Endothelial cell of umbilical vein (primary cell): ENCODE results near the gene APOM. TPM values are rescaled to one million over a fixed set of nuclear protein-coding genes. Genes with fewer than 3 reads are reported as not detected.

Experiments used
- BruUV-seq: library from RNA; stranded (reverse); fragments of 400-500 nt; replicated peaks from 2 replicates; lab custom pipeline; 2021; lab: Mats Ljungman, UMichigan
- CTCF ChIA-PET: fragments of 300-600, 350-600 bp; sonication (Branson Sonifier 250); formaldehyde crosslinking; loops from one replicate; lab custom pipeline; 2021; ENCODE audit warnings: antibody characterized with exemption, inconsistent platforms; lab: Charles Lee
- POLR2A ChIA-PET: fragments of 300-600, 350-600 bp; sonication (Branson Sonifier 250); formaldehyde crosslinking; loops from one replicate; lab custom pipeline; 2021; ENCODE audit warnings: antibody characterized with exemption, inconsistent platforms; lab: Charles Lee
- DNase-seq: peaks from one replicate; pipeline ENCODE4 v3.0.0-alpha.2; 2011; ENCODE audit warnings: low read depth, low spot score
- FAIRE-seq: peaks from 2 replicates; lab custom pipeline; 2011; peaks lifted over from hg19 to GRCh38; lab: Jason Lieb, UNC
- H2AFZ ChIP-seq: 2 replicates; pipeline ENCODE4 v1.6.0; 2012; ENCODE audit warnings: low read depth, low read length, control low read depth, inconsistent platforms
- H3K27ac ChIP-seq: 2 replicates; pipeline ENCODE4 v1.5.1; 2011; ENCODE audit warnings: low read depth, mild to moderate bottlenecking, control low read depth, low read length, moderate library complexity; ENCODE audit not compliant: insufficient read depth
- H3K27me3 ChIP-seq, 2 experiments: 2 replicates each; pipeline versions ENCODE4 v1.6.0 to v1.6.1; 2011; ENCODE audit warnings: low read length in 2 of 2, mixed read lengths in 1 of 2; ENCODE audit not compliant: control insufficient read depth in 2 of 2, insufficient read depth in 2 of 2
- H3K36me3 ChIP-seq, 2 experiments: 2 replicates in 1 of 2; 3 replicates in 1 of 2; pipeline ENCODE4 v1.5.1; 2011; ENCODE audit warnings: low read length in 2 of 2, mild to moderate bottlenecking in 1 of 2, moderate library complexity in 1 of 2; ENCODE audit not compliant: control insufficient read depth in 2 of 2, insufficient read depth in 2 of 2; ENCODE audit errors: extremely low read depth in 1 of 2
- H3K4me1 ChIP-seq: 3 replicates; pipeline ENCODE4 v1.5.1; 2011; ENCODE audit warnings: mild to moderate bottlenecking, low read length; ENCODE audit not compliant: control insufficient read depth, insufficient read depth; ENCODE audit errors: extremely low read depth
- H3K4me2 ChIP-seq: 2 replicates; pipeline ENCODE4 v1.6.1; 2011; ENCODE audit warnings: low read length, control low read depth, mixed read lengths; ENCODE audit not compliant: insufficient read depth
- H3K4me3 ChIP-seq, 3 experiments: fragments of 200-600 bp in 1 of 3; sonication (generic), shearing (Covaris generic) in 1 of 3; replicated peaks in 1 of 3; 2 replicates each; pipeline ENCODE4 v1.5.1; 2011 to 2016; ENCODE audit warnings: control low read depth in 3 of 3, low read length in 3 of 3, mild to moderate bottlenecking in 2 of 3, inconsistent platforms in 1 of 3, low read depth in 1 of 3, moderate library complexity in 1 of 3; ENCODE audit not compliant: insufficient read depth in 1 of 3
- H3K79me2 ChIP-seq: 2 replicates; pipeline ENCODE4 v1.6.0; 2012; ENCODE audit warnings: low read length, inconsistent platforms; ENCODE audit not compliant: control insufficient read depth, insufficient read depth
- H3K9ac ChIP-seq: replicated peaks from 2 replicates; pipeline ENCODE3; 2011; ENCODE audit warnings: low read length, control low read depth; ENCODE audit not compliant: insufficient read depth; ENCODE audit errors: extremely low read depth
- H3K9me1 ChIP-seq: replicated peaks from 3 replicates; pipeline ENCODE4 v1.6.0; 2011; ENCODE audit warnings: mild to moderate bottlenecking, low read length; ENCODE audit not compliant: control insufficient read depth, insufficient read depth; ENCODE audit errors: extremely low read depth
- H3K9me3 ChIP-seq: replicated peaks from 2 replicates; pipeline ENCODE4 v1.5.1; 2012; ENCODE audit warnings: low read length, inconsistent platforms; ENCODE audit not compliant: control insufficient read depth, insufficient read depth
- H4K20me1 ChIP-seq: replicated peaks from 2 replicates; pipeline ENCODE3; 2011; ENCODE audit warnings: mild to moderate bottlenecking, low read length; ENCODE audit not compliant: control insufficient read depth, insufficient read depth; ENCODE audit errors: extremely low read depth
- EZH2 ChIP-seq: IDR thresholded peaks from 2 replicates; pipeline ENCODE4 v1.6.1; 2012; ENCODE audit warnings: borderline replicate concordance, low read depth, mild to moderate bottlenecking, moderate library complexity, low read length, inconsistent platforms; ENCODE audit not compliant: severe bottlenecking
- FOS ChIP-seq: IDR thresholded peaks from 2 replicates; pipeline ENCODE4 v1.6.1; 2011; ENCODE audit warnings: mild to moderate bottlenecking, low read length, moderate library complexity, borderline replicate concordance; ENCODE audit not compliant: insufficient read depth
- GATA2 ChIP-seq: IDR thresholded peaks from 2 replicates; pipeline ENCODE4 v1.7.0; 2011; ENCODE audit warnings: low read depth, mild to moderate bottlenecking, moderate library complexity, mixed read lengths, low read length; ENCODE audit not compliant: insufficient read length, insufficient read depth
- JUN ChIP-seq: IDR thresholded peaks from 2 replicates; pipeline ENCODE4 v1.6.1; 2011; ENCODE audit warnings: borderline replicate concordance, low read depth; ENCODE audit not compliant: insufficient read length, insufficient read depth
- MYC ChIP-seq: IDR thresholded peaks from one replicate; pipeline ENCODE4 v1.6.1; 2011; ENCODE audit warnings: mild to moderate bottlenecking, low read depth, low read length
- POLR2A ChIP-seq: IDR thresholded peaks from 2 replicates; pipeline ENCODE4 v1.6.1; 2012; ENCODE audit warnings: low read depth, mild to moderate bottlenecking, control low read depth, low read length
- POLR2AphosphoS5 ChIP-seq: IDR thresholded peaks from 2 replicates; pipeline ENCODE4 v1.6.1; 2012; ENCODE audit warnings: low read depth, mild to moderate bottlenecking, control low read depth, low read length, moderate library complexity; ENCODE audit not compliant: insufficient read depth
- dilution Hi-C: fragments of 300-500 bp; cut with MboI; formaldehyde crosslinking; loops from one replicate; pipeline ENCODE4 v1.15.0; 2019; ENCODE audit warnings: low sequenced_read_pairs; ENCODE audit not compliant: extremely low pct_ligation_motif_present
- intact Hi-C: fragments of 100-400 bp; cut with micrococcal nuclease; formaldehyde crosslinking; loops from one replicate; pipeline ENCODE4 v1.10.0; 2022
- polyA plus RNA-seq, 4 experiments: library from polyadenylated mRNA; depleted of rRNA in 3 of 4; stranded (reverse) in 3 of 4; unstranded in 1 of 4; fragments of >200 nt; gene quantifications; 2 replicates each; pipeline versions ENCODE4 v1.2.1 to v1.2.3, GENCODE V29; 2011 to 2012; ENCODE audit warnings: missing spikeins in 1 of 4
- total RNA-seq: library from RNA; stranded (reverse); gene quantifications from 2 replicates; pipeline ENCODE4 v1.2.3, GENCODE V29; 2021
- TF ChIP-seq, protein P1 (sequence below): IDR thresholded peaks from 2 replicates; pipeline ENCODE4 v1.6.1; 2011; ENCODE audit not compliant: insufficient read depth, insufficient read length
- TF ChIP-seq, protein P2 (sequence below), 2 donors: IDR thresholded peaks; 1 replicate in 1 of 2; 2 replicates in 1 of 2; pipeline ENCODE4 v1.5.1; 2011; ENCODE audit warnings: low read length in 2 of 2, mild to moderate bottlenecking in 2 of 2, moderate library complexity in 2 of 2, control low read depth in 1 of 2, inconsistent platforms in 1 of 2, low read depth in 1 of 2; ENCODE audit not compliant: insufficient read depth in 1 of 2; ENCODE audit errors: extremely low read depth in 1 of 2

The APOM gene
- total and polyA plus RNA-seq, 2 donors (not counting 3 experiments of a cell fraction or from before 2014, with no cell fraction given), result 2.5 TPM; not detected in 1

DNA sequence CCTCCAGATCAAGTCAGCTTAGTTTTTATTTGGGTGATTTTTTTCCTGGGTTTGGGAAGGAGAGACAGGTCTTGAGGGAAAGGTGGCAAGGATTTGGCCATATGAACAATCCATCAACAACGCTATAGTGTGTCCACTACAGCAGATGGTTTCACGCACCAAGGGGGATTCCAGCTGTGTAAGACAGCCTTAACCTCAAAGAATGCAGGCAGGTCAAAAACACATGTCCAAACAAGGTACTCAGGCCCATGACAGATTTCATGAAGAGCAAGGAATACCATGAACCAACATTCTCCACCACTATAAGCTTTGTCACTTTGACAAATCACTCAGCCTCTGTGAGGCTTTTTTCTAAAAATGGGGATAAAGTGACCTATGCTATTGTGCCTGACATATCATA, 38.7 kb upstream of the APOM start:
- CTCF ChIA-PET, result interaction anchor here (1.5 to 2.5 kb wide), 2 partner anchors 18 to 70 kb away, joined by 4 to 8 read pairs; partner anchors contain the start of gene NFKBIL1
- FAIRE-seq, result no peak
- Histone ChIP-seq H3K79me2 (peaks cover 14% of the 10 kb centered on the region), H3K9me3 (no peaks in the 10 kb centered on the region), H3K36me3 (no peaks in the 10 kb centered on the region), H3K9ac (no peak overlapping the region), H3K4me2 (no peak overlapping the region), H4K20me1 (no peaks in the 10 kb centered on the region), H3K27ac (no peak overlapping the region), H3K4me3 (no peak overlapping the region), H2AFZ (no peak overlapping the region), H3K4me1 (peaks cover 4% of the 10 kb centered on the region), H3K9me1 (no peaks in the 10 kb centered on the region), H3K27me3 (peaks cover 0 to 3% of the 10 kb centered on the region in 2 experiments)
- intact Hi-C loops, result no loop called here
- POLR2A ChIA-PET, result no interaction called here
- TF ChIP-seq POLR2A (no peak), FOS (no peak), POLR2AphosphoS5 (no peak), EZH2 (no peak), GATA2 (no peak), JUN (no peak), MYC (no peak)
- TF ChIP-seq, protein P1, sequence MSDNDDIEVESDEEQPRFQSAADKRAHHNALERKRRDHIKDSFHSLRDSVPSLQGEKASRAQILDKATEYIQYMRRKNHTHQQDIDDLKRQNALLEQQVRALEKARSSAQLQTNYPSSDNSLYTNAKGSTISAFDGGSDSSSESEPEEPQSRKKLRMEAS, result no peak
- TF ChIP-seq, protein P2, sequence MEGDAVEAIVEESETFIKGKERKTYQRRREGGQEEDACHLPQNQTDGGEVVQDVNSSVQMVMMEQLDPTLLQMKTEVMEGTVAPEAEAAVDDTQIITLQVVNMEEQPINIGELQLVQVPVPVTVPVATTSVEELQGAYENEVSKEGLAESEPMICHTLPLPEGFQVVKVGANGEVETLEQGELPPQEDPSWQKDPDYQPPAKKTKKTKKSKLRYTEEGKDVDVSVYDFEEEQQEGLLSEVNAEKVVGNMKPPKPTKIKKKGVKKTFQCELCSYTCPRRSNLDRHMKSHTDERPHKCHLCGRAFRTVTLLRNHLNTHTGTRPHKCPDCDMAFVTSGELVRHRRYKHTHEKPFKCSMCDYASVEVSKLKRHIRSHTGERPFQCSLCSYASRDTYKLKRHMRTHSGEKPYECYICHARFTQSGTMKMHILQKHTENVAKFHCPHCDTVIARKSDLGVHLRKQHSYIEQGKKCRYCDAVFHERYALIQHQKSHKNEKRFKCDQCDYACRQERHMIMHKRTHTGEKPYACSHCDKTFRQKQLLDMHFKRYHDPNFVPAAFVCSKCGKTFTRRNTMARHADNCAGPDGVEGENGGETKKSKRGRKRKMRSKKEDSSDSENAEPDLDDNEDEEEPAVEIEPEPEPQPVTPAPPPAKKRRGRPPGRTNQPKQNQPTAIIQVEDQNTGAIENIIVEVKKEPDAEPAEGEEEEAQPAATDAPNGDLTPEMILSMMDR (IDR thresholded peaks at IDR 0.05; ENCODE audit: extremely low read depth in 1 of 2, insufficient read depth in 1 of 2, low read depth in 1 of 2, low read length in 2 of 2), result no peak
- DNase-seq, result no peak
- BruUV-seq, result no TSS peak
- dilution Hi-C loops, result no loop called here
